ENCODE data around the gene MFGE8.

GRCh38 chr15:88905576-88905975 is 7.6 kb downstream of the MFGE8 start:
- TF ChIP-seq, protein P1, sequence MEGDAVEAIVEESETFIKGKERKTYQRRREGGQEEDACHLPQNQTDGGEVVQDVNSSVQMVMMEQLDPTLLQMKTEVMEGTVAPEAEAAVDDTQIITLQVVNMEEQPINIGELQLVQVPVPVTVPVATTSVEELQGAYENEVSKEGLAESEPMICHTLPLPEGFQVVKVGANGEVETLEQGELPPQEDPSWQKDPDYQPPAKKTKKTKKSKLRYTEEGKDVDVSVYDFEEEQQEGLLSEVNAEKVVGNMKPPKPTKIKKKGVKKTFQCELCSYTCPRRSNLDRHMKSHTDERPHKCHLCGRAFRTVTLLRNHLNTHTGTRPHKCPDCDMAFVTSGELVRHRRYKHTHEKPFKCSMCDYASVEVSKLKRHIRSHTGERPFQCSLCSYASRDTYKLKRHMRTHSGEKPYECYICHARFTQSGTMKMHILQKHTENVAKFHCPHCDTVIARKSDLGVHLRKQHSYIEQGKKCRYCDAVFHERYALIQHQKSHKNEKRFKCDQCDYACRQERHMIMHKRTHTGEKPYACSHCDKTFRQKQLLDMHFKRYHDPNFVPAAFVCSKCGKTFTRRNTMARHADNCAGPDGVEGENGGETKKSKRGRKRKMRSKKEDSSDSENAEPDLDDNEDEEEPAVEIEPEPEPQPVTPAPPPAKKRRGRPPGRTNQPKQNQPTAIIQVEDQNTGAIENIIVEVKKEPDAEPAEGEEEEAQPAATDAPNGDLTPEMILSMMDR (IDR thresholded peaks at IDR 0.05) = no peak
- TF ChIP-seq POLR2A (IDR thresholded peaks at IDR 0.05) (no peak), POLR2AphosphoS5 (IDR thresholded peaks at IDR 0.05) (no peak), EP300 (IDR thresholded peaks at IDR 0.05) (no peak)
